RWPE2 (cell line): ENCODE data around the gene KDM4E.

Source experiments
- ATAC-seq: fragments of 200-7000 bp; cut with Tn5 transposase; 3 replicates; pipeline ENCODE4 v1.9.1; 2021; ENCODE audit warnings: low read depth
- DNase-seq: peaks from one replicate; pipeline ENCODE4 v3.0.0-alpha.2; 2020; ENCODE audit warnings: low spot score
- H3K27ac ChIP-seq: fragments of 450-650 bp; 2 replicates; pipeline ENCODE4 v1.5.1; 2017; ENCODE audit warnings: mild to moderate bottlenecking; ENCODE audit not compliant: poor library complexity, severe bottlenecking
- H3K27me3 ChIP-seq: fragments of 250-450 bp; sonication (Bioruptor Pico); 2 replicates; pipeline ENCODE4 v1.5.1; 2021; ENCODE audit warnings: mild to moderate bottlenecking, moderate library complexity; ENCODE audit not compliant: insufficient read depth, poor library complexity, severe bottlenecking
- H3K36me3 ChIP-seq: fragments of 250-450 bp; sonication (Bioruptor Pico); 2 replicates; pipeline ENCODE4 v1.5.1; 2020; ENCODE audit warnings: low read depth, mild to moderate bottlenecking, moderate library complexity
- H3K4me1 ChIP-seq: fragments of 250-450 bp; sonication (Bioruptor Pico); 2 replicates; pipeline ENCODE4 v1.5.1; 2021; ENCODE audit warnings: mild to moderate bottlenecking, moderate library complexity; ENCODE audit not compliant: insufficient read depth, poor library complexity, severe bottlenecking
- H3K4me3 ChIP-seq: fragments of 250-450 bp; sonication (Bioruptor Pico); 2 replicates; pipeline ENCODE4 v1.5.1; 2021; ENCODE audit warnings: mild to moderate bottlenecking, moderate library complexity; ENCODE audit not compliant: severe bottlenecking
- H3K9me3 ChIP-seq: fragments of 250-450 bp; sonication (Bioruptor Pico); 2 replicates; pipeline ENCODE4 v1.5.1; 2021; ENCODE audit warnings: mild to moderate bottlenecking, moderate library complexity; ENCODE audit not compliant: severe bottlenecking
- CTCF ChIP-seq: fragments of 450-650 bp; IDR thresholded peaks from one replicate; pipeline ENCODE4 v1.5.1; 2017; ENCODE audit warnings: mild to moderate bottlenecking, moderate library complexity; ENCODE audit not compliant: poor library complexity, severe bottlenecking

The KDM4E gene

GRCh38 chr11:95024958-95025357 lies at the start of gene KDM4E:
Gene KDM4E, plus strand, starts transcription at chr11:95025258. Its CDS starts 300 bp downstream, at chr11:95025558.
- DNase-seq (no peak), ATAC-seq (no peak)
- Histone ChIP-seq H3K27me3 (no peaks in the 10 kb centered on the region), H3K9me3 (no peaks in the 10 kb centered on the region), H3K4me3 (no peak within 1 kb of the TSS), H3K36me3 (no peaks in the 10 kb centered on the region), H3K27ac (no peak within 1 kb of the TSS), H3K4me1 (no peaks in the 10 kb centered on the region)
- TF ChIP-seq CTCF = no peak

DNA sequence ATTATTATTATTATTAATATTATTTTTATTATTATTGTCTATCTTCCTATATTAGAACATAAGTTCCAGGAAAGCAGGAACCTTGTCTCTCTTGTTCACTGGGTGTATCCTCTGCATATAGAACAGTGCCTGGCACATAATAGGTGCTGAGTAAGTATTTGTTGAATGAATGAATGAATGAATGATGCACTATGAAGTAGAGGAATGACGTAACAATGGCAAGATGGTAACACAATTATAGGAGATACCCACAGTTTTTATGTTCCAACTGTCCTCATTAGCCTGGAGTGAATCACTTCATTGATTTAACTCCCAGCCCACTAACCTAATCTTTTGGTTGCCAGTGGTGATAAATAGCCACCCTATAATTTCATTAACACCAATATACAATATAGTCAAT lies 49.5 kb upstream of the KDM4E start:
- no peak for ATAC-seq
- Histone ChIP-seq H3K9me3 (no peaks in the 10 kb centered on the region), H3K27me3 (no peaks in the 10 kb centered on the region), H3K27ac (no peak overlapping the region), H3K4me1 (peaks cover 8% of the 10 kb centered on the region), H3K36me3 (peaks cover 36% of the 10 kb centered on the region), H3K4me3 (no peak overlapping the region)
- TF ChIP-seq CTCF = no peak
- no peak for DNase-seq

DNA sequence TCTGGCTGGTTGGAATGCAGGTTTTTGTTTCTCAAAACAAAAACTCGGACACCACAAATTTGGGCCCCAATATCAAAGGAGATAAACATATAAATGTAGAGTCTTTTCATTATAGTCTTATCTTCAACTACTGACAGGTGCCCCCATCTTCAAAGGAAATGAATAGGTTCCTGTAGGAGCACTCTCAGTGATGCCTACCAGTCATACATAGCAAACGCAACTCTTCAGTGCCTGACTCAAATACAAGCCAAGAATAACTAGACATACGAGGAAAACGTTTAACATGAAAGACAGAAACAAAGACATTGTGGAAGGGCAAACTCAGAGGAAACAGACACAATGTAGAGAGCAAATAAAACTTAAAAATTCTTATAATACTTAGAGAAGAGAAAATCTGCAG lies 37.7 kb upstream of the KDM4E start:
- no peak overlapping the region for H3K4me3 ChIP-seq
- no peak for ATAC-seq

DNA sequence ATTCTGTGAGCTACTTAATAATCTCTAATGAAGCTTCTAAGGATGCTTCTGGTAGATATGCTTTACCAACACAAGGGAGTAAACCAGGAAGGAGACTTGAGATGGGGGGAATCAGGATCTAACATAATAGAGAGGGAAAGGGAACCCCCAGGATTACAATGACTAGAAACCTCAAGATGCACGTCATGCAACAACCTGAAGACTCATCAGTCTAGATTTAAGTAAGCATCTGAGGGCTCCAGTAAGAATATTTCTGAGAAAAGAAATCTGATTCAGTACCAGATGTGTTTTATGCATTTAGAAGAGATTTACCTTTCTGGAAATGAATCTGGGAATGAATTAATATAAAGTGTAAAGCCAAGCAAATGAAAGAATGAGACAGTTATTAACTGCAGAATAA lies 36.3 kb upstream of the KDM4E start:
- H3K27ac ChIP-seq = no peak overlapping the region
- H3K27me3 ChIP-seq = no peaks in the 10 kb centered on the region
- H3K4me3 ChIP-seq = no peak overlapping the region
- no peak for TF ChIP-seq CTCF
- H3K36me3 ChIP-seq = no peaks in the 10 kb centered on the region
- DNase-seq (no peak), ATAC-seq (no peak)
- H3K4me1 ChIP-seq = no peaks in the 10 kb centered on the region
- H3K9me3 ChIP-seq = no peaks in the 10 kb centered on the region

More for the DNA sequence above, 37.7 kb upstream of the KDM4E start:
- DNase-seq = no peak
- Histone ChIP-seq H3K27ac (no peak overlapping the region), H3K4me1 (no peaks in the 10 kb centered on the region), H3K36me3 (no peaks in the 10 kb centered on the region), H3K27me3 (no peaks in the 10 kb centered on the region), H3K9me3 (no peaks in the 10 kb centered on the region)
- no peak for TF ChIP-seq CTCF

- no peak overlapping the region for H3K27ac ChIP-seq
- TF ChIP-seq CTCF = no peak
- H3K4me3 ChIP-seq = no peak overlapping the region
- H3K9me3 ChIP-seq = no peaks in the 10 kb centered on the region
- no peaks in the 10 kb centered on the region for H3K4me1 ChIP-seq
- ATAC-seq (no peak), DNase-seq (no peak)
- H3K36me3 ChIP-seq = no peaks in the 10 kb centered on the region
- no peaks in the 10 kb centered on the region for H3K27me3 ChIP-seq
These were observed 31.6 kb upstream of the KDM4E start for GRCh38 chr11:94993400-94993943.
